Right atrium auricular region (tissue), 2 donors: ENCODE measurements around the gene COL8A1. TPM values are rescaled to one million over a fixed set of nuclear protein-coding genes. Genes with fewer than 3 reads are reported as not detected.

ENCODE experiments used
- DNase-seq: peaks from one replicate; pipeline ENCODE4 v3.0.0-alpha.2; 2019; ENCODE audit warnings: low spot score
- H3K27ac ChIP-seq, 2 donors: fragments of 200-600 bp; sonication (generic); 1 replicate in 1 of 2; 2 replicates in 1 of 2; pipeline ENCODE4 v1.5.1; 2016 to 2019
- H3K27me3 ChIP-seq, 2 donors: fragments of 200-600 bp; sonication (generic); one replicate each; pipeline versions ENCODE4 v1.5.1 to v1.6.0; 2017 to 2019
- H3K36me3 ChIP-seq: fragments of 200-600 bp; sonication (generic); one replicate; pipeline ENCODE4 v1.5.1; 2016
- H3K4me1 ChIP-seq, 2 donors: fragments of 200-600 bp; sonication (generic); one replicate each; pipeline versions ENCODE4 v1.5.1 to v1.6.0; 2017 to 2019
- H3K4me3 ChIP-seq, 2 donors: fragments of 200-600 bp; sonication (generic); 1 replicate in 1 of 2; 2 replicates in 1 of 2; pipeline ENCODE4 v1.5.1; 2017 to 2019; ENCODE audit warnings: mild to moderate bottlenecking in 1 of 2, moderate library complexity in 1 of 2
- H3K9me3 ChIP-seq, 2 donors: fragments of 200-600 bp; sonication (generic); one replicate each; pipeline ENCODE4 v1.5.1; 2019
- total RNA-seq, 2 donors: library from RNA; depleted of rRNA; stranded (reverse); fragments of >200 nt; gene quantifications; one replicate each; pipeline ENCODE4 v1.1.0, GENCODE V29; 2016
- TF ChIP-seq, protein P1 (sequence below), 2 donors: fragments of 200-600 bp; sonication (generic); IDR thresholded peaks; one replicate each; pipeline ENCODE4 v1.5.1; 2019; ENCODE audit warnings: antibody characterized with exemption in 2 of 2

COL8A1 gene
- total RNA-seq, 2 donors from 2014 or later = 43.3 to 53.8 TPM

GRCh38 chr3:99810403-99810802 is 172.0 kb downstream of the COL8A1 start:
- no peak overlapping the region for H3K27ac ChIP-seq

GRCh38 chr3:99817047-99817436 is 178.6 kb downstream of the COL8A1 start:
- H3K9me3 ChIP-seq = no peaks in the 10 kb centered on the region
- DNase-seq = no peak
- H3K36me3 ChIP-seq = no peaks in the 10 kb centered on the region
- peaks cover 0 to 18% of the 10 kb centered on the region in 2 donors for H3K4me1 ChIP-seq
- H3K27me3 ChIP-seq = no peaks in the 10 kb centered on the region
- H3K4me3 ChIP-seq = peak overlapping the region; percentile 64 to 80
- peak overlapping the region; percentile 88 to 90 for H3K27ac ChIP-seq
- TF ChIP-seq, protein P1, sequence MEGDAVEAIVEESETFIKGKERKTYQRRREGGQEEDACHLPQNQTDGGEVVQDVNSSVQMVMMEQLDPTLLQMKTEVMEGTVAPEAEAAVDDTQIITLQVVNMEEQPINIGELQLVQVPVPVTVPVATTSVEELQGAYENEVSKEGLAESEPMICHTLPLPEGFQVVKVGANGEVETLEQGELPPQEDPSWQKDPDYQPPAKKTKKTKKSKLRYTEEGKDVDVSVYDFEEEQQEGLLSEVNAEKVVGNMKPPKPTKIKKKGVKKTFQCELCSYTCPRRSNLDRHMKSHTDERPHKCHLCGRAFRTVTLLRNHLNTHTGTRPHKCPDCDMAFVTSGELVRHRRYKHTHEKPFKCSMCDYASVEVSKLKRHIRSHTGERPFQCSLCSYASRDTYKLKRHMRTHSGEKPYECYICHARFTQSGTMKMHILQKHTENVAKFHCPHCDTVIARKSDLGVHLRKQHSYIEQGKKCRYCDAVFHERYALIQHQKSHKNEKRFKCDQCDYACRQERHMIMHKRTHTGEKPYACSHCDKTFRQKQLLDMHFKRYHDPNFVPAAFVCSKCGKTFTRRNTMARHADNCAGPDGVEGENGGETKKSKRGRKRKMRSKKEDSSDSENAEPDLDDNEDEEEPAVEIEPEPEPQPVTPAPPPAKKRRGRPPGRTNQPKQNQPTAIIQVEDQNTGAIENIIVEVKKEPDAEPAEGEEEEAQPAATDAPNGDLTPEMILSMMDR (IDR thresholded peaks at IDR 0.05) = no peak

More at GRCh38 chr3:99810403-99810802, 172.0 kb downstream of the COL8A1 start:
- Histone ChIP-seq H3K4me1 (peaks cover 0 to 4% of the 10 kb centered on the region in 2 donors), H3K9me3 (peaks cover 0 to 2% of the 10 kb centered on the region in 2 donors), H3K36me3 (no peaks in the 10 kb centered on the region), H3K27me3 (no peaks in the 10 kb centered on the region), H3K4me3 (no peak overlapping the region)
- TF ChIP-seq, protein P1 (IDR thresholded peaks at IDR 0.05) = no peak
- no peak for DNase-seq

DNA sequence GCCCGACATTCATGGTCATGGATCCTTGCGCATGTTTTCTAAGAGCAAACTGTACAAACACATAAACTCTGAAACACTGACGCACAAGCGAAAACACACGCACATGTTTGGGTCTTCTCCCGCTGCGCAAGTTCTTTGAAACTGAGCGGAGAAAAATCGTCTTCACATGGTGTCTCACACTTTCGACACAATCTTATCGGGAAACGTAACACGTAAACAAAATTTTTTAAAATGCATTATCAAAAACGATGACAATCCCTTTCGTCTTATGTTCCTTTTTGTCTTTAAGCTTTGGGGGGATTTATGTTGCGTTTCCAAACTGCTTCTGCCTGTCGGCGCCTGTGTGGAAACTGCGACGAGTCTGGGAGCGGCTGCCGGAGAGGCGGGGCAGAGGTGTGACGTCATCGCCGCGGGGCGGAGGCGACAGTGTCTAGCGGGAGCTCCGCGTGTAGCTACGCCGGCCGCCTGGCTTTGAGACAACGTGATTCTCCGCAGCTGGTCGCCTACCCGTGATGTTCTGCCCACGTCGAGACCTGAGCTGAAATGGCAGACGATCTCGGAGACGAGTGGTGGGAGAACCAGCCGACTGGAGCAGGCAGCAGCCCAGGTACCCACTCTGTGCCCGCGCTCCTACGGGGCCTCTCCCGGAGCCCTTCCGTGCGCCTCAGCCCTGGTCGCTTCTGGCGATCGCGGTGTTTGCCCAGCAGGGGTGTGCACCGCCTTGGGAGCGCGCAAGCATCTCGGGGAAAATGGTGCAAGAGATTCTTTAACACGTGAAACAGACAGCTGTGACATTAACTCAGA is 179.2 kb downstream of the COL8A1 start, which contains the start of gene CMSS1:
Gene CMSS1 (plus strand): TSS at position 426 of the 804 bp plus-strand sequence.
- Histone ChIP-seq H3K27me3 (no peaks in the 10 kb centered on the region), H3K4me1 (peaks cover 0 to 18% of the 10 kb centered on the region in 2 donors), H3K4me3 (peak within 1 kb of the TSS; percentile 64 to 80), H3K36me3 (no peaks in the 10 kb centered on the region), H3K27ac (peak within 1 kb of the TSS; percentile 88 to 90), H3K9me3 (no peaks in the 10 kb centered on the region)
- TF ChIP-seq, protein P1 (IDR thresholded peaks at IDR 0.05) = peak in 1 of 2 donors; percentile 44
- peak; percentile 94 for DNase-seq

GRCh38 chr3:99818818-99819217 is 180.4 kb downstream of the COL8A1 start:
- TF ChIP-seq, protein P1 (IDR thresholded peaks at IDR 0.05) = no peak
- no peaks in the 10 kb centered on the region for H3K36me3 ChIP-seq
- H3K27me3 ChIP-seq = no peaks in the 10 kb centered on the region
- no peak for DNase-seq
- H3K9me3 ChIP-seq = no peaks in the 10 kb centered on the region
- H3K27ac ChIP-seq = no peak overlapping the region
- H3K4me1 ChIP-seq = peaks cover 0 to 18% of the 10 kb centered on the region in 2 donors
- no peak overlapping the region for H3K4me3 ChIP-seq

- no peaks in the 10 kb centered on the region for H3K36me3 ChIP-seq
- no peak overlapping the region for H3K27ac ChIP-seq
- H3K4me3 ChIP-seq = no peak overlapping the region
- DNase-seq = no peak
- TF ChIP-seq, protein P1 (IDR thresholded peaks at IDR 0.05) = no peak
- H3K27me3 ChIP-seq = no peaks in the 10 kb centered on the region
- H3K9me3 ChIP-seq = no peaks in the 10 kb centered on the region
- H3K4me1 ChIP-seq = no peaks in the 10 kb centered on the region
Measured at GRCh38 chr3:99823723-99824711, 185.6 kb downstream of the COL8A1 start.
